ENCODE data around the gene KCTD12. TPM values are rescaled to one million over a fixed set of nuclear protein-coding genes. Genes with fewer than 3 reads are reported as not detected.

Gene KCTD12
- polyA plus RNA-seq, 1 donor (not counting 4 experiments of a cell fraction or from before 2014, with no cell fraction given): 18.9 TPM

DNA sequence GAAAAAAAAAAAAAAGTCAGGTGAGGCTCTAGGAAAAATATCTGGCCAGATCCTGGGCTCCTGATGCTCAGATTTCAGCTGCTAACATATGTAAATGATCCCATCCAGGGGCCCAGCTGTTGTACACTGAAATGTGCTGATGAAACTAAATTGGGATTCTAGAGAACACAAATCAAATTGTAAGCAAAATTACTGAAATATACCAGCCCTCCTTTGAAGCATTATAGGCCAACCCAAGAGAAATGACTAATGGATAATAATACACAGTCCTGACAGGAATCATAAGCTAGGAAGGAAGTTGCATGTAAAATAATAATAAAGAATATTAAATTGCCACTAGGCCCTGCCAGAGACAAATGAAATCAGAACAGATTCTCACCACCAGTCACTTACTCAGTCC is 17.8 kb downstream of the KCTD12 start:
- no peaks in the 10 kb centered on the region for H3K79me2 ChIP-seq (ENCODE audit: control insufficient read depth, insufficient read depth, low read length)
- H3K27ac ChIP-seq (ENCODE audit: control insufficient read depth, insufficient read depth, low read length): no peak overlapping the region
- H3K27me3 ChIP-seq (ENCODE audit: control insufficient read depth, extremely low read depth, insufficient read depth, low read length): no peaks in the 10 kb centered on the region
- no peak overlapping the region for H3K9ac ChIP-seq (ENCODE audit: control insufficient read depth, extremely low read depth, insufficient read depth, low read length)
- H4K20me1 ChIP-seq (ENCODE audit: control insufficient read depth, extremely low read depth, insufficient read depth, low read length): no peaks in the 10 kb centered on the region
- no peaks in the 10 kb centered on the region for H3K4me1 ChIP-seq (ENCODE audit: control insufficient read depth, extremely low read depth, insufficient read depth, low read length)
- no peaks in the 10 kb centered on the region for H3K36me3 ChIP-seq (ENCODE audit: control insufficient read depth in 2 of 2, extremely low read depth in 1 of 2, insufficient read depth in 2 of 2, low read length in 2 of 2)
- no peaks in the 10 kb centered on the region for H3K9me3 ChIP-seq (ENCODE audit: control insufficient read depth, low read depth, low read length)
- H3K9me1 ChIP-seq (ENCODE audit: control insufficient read depth, extremely low read depth, insufficient read depth, low read length): no peaks in the 10 kb centered on the region
- DNase-seq (ENCODE audit: low read depth, low spot score) (no peak), FAIRE-seq (no peak)
- TF ChIP-seq EZH2 (IDR thresholded peaks at IDR 0.05; ENCODE audit: low read length): no peak
- TF ChIP-seq, protein P1, sequence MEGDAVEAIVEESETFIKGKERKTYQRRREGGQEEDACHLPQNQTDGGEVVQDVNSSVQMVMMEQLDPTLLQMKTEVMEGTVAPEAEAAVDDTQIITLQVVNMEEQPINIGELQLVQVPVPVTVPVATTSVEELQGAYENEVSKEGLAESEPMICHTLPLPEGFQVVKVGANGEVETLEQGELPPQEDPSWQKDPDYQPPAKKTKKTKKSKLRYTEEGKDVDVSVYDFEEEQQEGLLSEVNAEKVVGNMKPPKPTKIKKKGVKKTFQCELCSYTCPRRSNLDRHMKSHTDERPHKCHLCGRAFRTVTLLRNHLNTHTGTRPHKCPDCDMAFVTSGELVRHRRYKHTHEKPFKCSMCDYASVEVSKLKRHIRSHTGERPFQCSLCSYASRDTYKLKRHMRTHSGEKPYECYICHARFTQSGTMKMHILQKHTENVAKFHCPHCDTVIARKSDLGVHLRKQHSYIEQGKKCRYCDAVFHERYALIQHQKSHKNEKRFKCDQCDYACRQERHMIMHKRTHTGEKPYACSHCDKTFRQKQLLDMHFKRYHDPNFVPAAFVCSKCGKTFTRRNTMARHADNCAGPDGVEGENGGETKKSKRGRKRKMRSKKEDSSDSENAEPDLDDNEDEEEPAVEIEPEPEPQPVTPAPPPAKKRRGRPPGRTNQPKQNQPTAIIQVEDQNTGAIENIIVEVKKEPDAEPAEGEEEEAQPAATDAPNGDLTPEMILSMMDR (optimal IDR thresholded peaks at IDR 0.05 in 1 of 3, IDR thresholded peaks at IDR 0.05 in 1 of 3, conservative IDR thresholded peaks at IDR 0.05 in 1 of 3; ENCODE audit: extremely low read depth in 1 of 3, insufficient read depth in 2 of 3, low read length in 3 of 3): no peak
- no peak overlapping the region for H3K4me2 ChIP-seq (ENCODE audit: control insufficient read depth, extremely low read depth, insufficient read depth, low read depth, low read length)
- H3K4me3 ChIP-seq (ENCODE audit: control insufficient read depth in 2 of 3, extremely low read depth in 1 of 3, insufficient read depth in 2 of 3, low read depth in 1 of 3, low read length in 3 of 3): no peak overlapping the region
- no peak overlapping the region for H2AFZ ChIP-seq (ENCODE audit: control insufficient read depth, low read length)
- dilution Hi-C loops (cut with MboI; ENCODE audit: extremely low pct_ligation_motif_present, low sequenced_read_pairs): no loop called here

GRCh38 chr13:76865996-76866503 is 20.2 kb downstream of the KCTD12 start:
- Histone ChIP-seq H3K4me3 (ENCODE audit: control insufficient read depth in 2 of 3, extremely low read depth in 1 of 3, insufficient read depth in 2 of 3, low read depth in 1 of 3, low read length in 3 of 3) (no peak overlapping the region), H3K27me3 (ENCODE audit: control insufficient read depth, extremely low read depth, insufficient read depth, low read length) (no peaks in the 10 kb centered on the region), H3K9ac (ENCODE audit: control insufficient read depth, extremely low read depth, insufficient read depth, low read length) (no peak overlapping the region), H4K20me1 (ENCODE audit: control insufficient read depth, extremely low read depth, insufficient read depth, low read length) (no peaks in the 10 kb centered on the region), H3K79me2 (ENCODE audit: control insufficient read depth, insufficient read depth, low read length) (no peaks in the 10 kb centered on the region), H3K9me1 (ENCODE audit: control insufficient read depth, extremely low read depth, insufficient read depth, low read length) (no peaks in the 10 kb centered on the region), H3K27ac (ENCODE audit: control insufficient read depth, insufficient read depth, low read length) (no peak overlapping the region), H3K4me2 (ENCODE audit: control insufficient read depth, extremely low read depth, insufficient read depth, low read depth, low read length) (no peak overlapping the region), H2AFZ (ENCODE audit: control insufficient read depth, low read length) (no peak overlapping the region), H3K9me3 (ENCODE audit: control insufficient read depth, low read depth, low read length) (no peaks in the 10 kb centered on the region), H3K36me3 (ENCODE audit: control insufficient read depth in 2 of 2, extremely low read depth in 1 of 2, insufficient read depth in 2 of 2, low read length in 2 of 2) (no peaks in the 10 kb centered on the region), H3K4me1 (ENCODE audit: control insufficient read depth, extremely low read depth, insufficient read depth, low read length) (no peaks in the 10 kb centered on the region)
- no peak for FAIRE-seq
- dilution Hi-C loops (cut with MboI; ENCODE audit: extremely low pct_ligation_motif_present, low sequenced_read_pairs): no loop called here
- DNase-seq (ENCODE audit: low read depth, low spot score): no peak
- TF ChIP-seq EZH2 (IDR thresholded peaks at IDR 0.05; ENCODE audit: low read length): no peak
- TF ChIP-seq, protein P1 (optimal IDR thresholded peaks at IDR 0.05 in 1 of 3, IDR thresholded peaks at IDR 0.05 in 1 of 3, conservative IDR thresholded peaks at IDR 0.05 in 1 of 3; ENCODE audit: extremely low read depth in 1 of 3, insufficient read depth in 2 of 3, low read length in 3 of 3): no peak
